ENCODE data around the gene PRPF6.
"Not testable (repeated sequence)": the region's sequence is repeated elsewhere in the genome, so short reads cannot be mapped to it uniquely, and the experiment has no call there.

Gene PRPF6

DNA sequence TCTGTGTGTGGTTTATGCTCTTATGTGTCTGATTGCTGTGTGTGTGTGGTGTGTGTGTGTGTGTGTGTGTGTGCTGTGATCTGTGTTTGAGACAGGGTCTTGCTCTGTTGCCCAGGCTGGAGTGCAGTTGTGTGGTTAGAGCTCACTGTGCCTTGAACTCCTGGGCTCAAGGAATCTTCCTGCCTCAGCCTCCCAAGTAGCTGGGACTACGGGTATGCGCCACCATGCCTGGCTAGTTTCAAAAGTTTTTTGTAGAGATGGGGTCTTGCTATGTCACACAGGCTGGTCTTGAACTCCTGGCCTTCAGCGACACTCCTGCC lies 7.8 kb upstream of the PRPF6 start:
- DNase-seq (ENCODE audit: low read depth in 4 of 4, low spot score in 1 of 4): no peak

DNA sequence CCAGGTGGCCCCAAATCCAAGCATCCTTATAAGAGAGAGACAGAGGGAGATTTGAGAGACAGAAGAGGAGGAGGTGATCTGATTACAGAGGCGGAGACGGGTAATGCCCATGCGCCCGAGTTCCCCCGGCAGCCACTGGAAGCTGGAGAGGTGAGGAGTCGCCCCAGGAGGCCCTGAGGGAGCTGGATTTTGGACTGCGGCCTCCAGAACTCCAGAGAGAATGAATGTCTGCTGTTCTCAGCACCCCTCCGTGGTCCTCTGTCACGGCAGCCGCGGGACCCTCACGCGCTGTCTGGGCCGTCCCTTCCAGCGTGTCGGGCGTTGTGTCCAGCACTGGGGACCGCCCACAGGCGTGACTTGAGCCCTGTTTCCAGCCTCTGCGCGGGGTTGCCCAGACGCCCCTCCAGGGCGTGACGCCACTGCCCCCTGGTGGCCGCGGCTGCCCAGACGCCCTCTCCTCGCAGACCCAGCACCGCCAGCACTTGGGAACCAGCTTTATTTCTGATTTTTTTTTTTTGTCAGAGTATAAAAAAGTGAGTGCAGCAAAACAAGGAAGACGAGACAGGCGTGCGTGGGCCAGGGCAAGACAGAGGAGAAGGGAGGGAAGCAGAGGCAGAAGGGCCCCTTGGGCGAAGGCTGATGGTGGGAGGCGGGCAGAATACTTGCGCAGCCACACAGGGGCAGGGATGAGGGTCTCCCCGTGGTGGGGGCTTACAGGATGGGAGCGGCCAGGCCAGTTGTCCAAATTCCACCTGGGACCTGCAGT lies 7.1 kb upstream of the PRPF6 start:
- DNase-seq (ENCODE audit: low read depth in 4 of 4, low spot score in 1 of 4): peak in 3 of 4 experiments; percentile 63 to 75 (median 66)

- DNase-seq (ENCODE audit: low read depth in 4 of 4, low spot score in 1 of 4): no peak
Observed at GRCh38 chr20:63974402-63975200, 6.3 kb upstream of the PRPF6 start.

- not testable (repeated sequence) for DNase-seq (ENCODE audit: low read depth in 4 of 4, low spot score in 1 of 4)
Observed at GRCh38 chr20:63976511-63976910, 4.4 kb upstream of the PRPF6 start.

GRCh38 chr20:63976980-63977738 lies 3.8 kb upstream of the PRPF6 start:
- no peak for DNase-seq (ENCODE audit: low read depth in 4 of 4, low spot score in 1 of 4)

DNA sequence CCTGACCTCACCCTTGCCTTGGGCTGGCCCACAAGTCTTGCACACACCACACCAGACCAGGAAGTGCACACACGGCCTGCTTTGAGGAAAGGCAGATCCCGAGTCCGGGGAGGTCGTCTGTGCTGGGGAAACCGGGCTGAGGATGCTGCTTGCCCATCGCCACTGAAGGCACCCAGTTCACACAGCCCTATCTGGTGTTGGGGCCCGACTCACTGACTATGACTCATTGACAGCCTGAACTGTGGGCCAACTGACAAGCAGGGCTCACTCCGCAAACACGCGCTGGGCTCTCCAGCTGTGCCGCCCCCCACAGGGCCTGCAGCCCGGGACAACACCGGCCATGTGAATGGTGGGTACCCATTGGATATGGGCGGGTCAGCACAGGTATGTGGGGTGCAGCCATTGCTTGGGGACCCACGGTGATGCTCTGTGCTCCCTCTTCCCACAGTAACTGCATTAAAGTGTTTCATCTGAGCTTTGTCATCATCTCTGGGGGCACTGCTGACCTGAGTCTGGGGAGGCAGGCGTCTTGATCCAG lies 3.1 kb upstream of the PRPF6 start:
- peak in 1 of 4 experiments; percentile 52 for DNase-seq (ENCODE audit: low read depth in 4 of 4, low spot score in 1 of 4)

- peak in 1 of 4 experiments; percentile 70 for DNase-seq (ENCODE audit: low read depth in 4 of 4, low spot score in 1 of 4)
Observed at GRCh38 chr20:63978319-63979228, 2.4 kb upstream of the PRPF6 start.

- no peak for DNase-seq (ENCODE audit: low read depth in 4 of 4, low spot score in 1 of 4)
Observed at GRCh38 chr20:63979229-63979556, 1.7 kb upstream of the PRPF6 start.

DNA sequence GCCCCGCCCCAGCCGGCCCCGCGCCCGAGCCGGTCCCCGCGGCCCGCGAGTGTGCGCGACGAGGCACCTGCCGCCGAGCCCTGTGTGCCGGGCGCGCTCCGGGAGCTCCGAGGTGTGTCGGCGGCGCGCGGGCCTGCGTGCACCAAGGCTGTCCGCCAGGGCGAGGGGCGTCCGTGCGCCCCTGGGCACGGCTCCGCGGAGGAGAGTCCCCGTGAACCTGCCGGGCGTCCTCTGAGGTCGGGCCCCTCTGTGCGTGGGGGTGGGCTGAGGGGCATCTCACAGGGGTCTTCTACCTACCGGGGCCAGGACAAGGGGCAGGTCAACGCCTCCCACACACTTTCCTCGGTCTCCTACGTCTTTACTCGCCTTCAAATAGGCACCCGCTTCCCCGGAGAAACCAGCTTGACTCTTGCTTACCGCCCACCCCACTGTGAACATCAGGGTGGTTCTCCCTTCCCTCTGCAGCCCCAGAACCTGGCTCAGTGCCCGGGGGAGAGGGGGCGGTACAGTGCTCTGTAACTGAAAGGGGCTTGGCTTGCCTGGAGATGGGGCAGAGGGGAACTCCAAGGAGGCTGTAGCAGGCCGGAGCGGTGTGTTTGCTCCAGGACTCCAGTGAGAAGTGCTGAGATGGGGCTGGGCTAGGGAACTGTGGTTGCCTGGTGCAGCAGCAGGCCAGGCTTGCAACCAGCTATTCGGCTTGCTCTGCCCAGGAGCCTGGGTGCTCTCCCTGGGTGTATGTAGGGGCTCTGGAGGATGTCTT lies 1.2 kb upstream of the PRPF6 start, which contains the start of gene SAMD10:
Gene SAMD10 (minus strand): TSS at position 86 of the 760 bp plus-strand sequence. CDS start 175 bp downstream, outside the sequence.
- DNase-seq (ENCODE audit: low read depth in 4 of 4, low spot score in 1 of 4): peak in 2 of 4 experiments; percentile 81 to 88

GRCh38 chr20:63980317-63980805 lies 571 bp upstream of the PRPF6 start:
- DNase-seq (ENCODE audit: low read depth in 4 of 4, low spot score in 1 of 4): no peak

GRCh38 chr20:63982937-63983336 lies 2.0 kb downstream of the PRPF6 start:
- DNase-seq (ENCODE audit: low read depth in 4 of 4, low spot score in 1 of 4): no peak

GRCh38 chr20:64000906-64001305 lies 20.0 kb downstream of the PRPF6 start:
- DNase-seq (ENCODE audit: low read depth in 4 of 4, low spot score in 1 of 4): no peak

GRCh38 chr20:64001607-64002011 lies 20.7 kb downstream of the PRPF6 start:
- DNase-seq (ENCODE audit: low read depth in 4 of 4, low spot score in 1 of 4): no peak

DNA sequence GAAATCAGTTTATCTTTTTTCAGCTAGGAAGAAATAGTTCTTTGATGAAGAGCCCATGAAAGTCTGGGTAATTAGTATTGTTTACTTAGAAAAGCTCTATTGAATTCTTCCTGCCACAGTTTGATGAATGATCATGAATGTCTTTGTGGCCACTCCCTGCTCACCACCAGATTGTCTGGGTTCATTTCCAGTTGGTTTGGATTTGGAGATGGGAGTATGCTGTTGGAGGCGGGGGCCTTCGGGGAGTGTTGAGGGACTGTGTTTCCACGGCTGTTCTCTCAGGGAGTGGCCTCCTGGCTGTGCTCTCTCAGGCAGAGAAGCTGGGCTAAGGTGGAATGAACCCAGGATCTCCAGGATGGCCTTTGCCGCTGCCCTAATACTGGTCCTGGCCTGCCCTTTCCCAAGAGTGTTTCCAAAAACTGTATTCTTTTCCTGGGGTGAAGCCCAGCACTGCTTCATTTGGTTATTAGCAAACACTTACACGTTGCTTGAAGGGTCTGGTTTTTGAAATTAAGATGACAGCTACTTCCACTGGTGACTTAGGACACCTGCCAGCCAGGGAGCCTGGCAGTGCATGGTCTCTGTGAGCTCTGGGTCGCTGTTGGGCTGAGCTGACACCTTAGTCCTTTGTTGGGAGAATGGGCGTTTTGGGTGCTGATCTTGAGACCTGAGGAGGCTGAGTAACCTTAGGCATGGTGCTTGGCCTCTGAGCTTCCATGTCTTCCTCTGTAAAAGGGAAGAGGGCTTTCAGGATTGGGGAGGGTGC lies 23.2 kb downstream of the PRPF6 start:
- DNase-seq (ENCODE audit: low read depth in 4 of 4, low spot score in 1 of 4): no peak

- no peak for DNase-seq (ENCODE audit: low read depth in 4 of 4, low spot score in 1 of 4)
Observed at GRCh38 chr20:64005394-64005793, 24.5 kb downstream of the PRPF6 start.

- no peak for DNase-seq (ENCODE audit: low read depth in 4 of 4, low spot score in 1 of 4)
Observed at GRCh38 chr20:64006490-64006889, 25.6 kb downstream of the PRPF6 start.

GRCh38 chr20:64006902-64007301 lies 26.0 kb downstream of the PRPF6 start:
- DNase-seq (ENCODE audit: low read depth in 4 of 4, low spot score in 1 of 4): no peak

DNA sequence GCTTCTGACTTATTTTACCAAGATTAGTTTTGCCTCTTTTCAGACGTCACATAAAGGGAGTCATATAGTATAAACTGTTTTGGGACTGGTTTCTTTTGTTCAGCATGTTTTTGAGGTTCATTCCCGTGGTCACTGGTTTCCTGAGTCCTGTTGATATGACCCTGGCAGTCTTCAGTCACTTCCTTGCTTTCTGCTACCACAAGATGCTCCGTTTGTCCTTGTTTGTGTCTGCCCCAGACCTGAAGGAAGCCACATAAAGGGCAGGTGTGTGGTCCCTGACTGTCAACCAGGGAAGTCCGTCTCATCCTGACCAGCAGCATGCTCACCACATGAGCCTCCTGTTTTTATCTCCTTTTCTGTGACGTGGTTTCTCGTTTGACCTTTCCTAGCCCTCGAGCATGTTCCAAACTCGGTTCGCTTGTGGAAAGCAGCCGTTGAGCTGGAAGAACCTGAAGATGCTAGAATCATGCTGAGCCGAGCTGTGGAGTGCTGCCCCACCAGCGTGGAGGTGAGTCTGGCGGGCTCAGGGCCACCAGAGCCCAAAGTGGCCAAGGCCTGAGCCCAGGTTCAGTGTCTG lies 29.0 kb downstream of the PRPF6 start:
- no peak for DNase-seq (ENCODE audit: low read depth in 4 of 4, low spot score in 1 of 4)
